Naive thymus-derived CD4-positive, alpha-beta T cell (primary cell): ENCODE measurements around the gene ADAR. TPM values are rescaled to one million over a fixed set of nuclear protein-coding genes. Genes with fewer than 3 reads are reported as not detected.

Source experiments
- ATAC-seq: fragments of 150-1000 bp; cut with Tn5 transposase; 2 replicates; pipeline ENCODE4 v1.10.0; 2021; ENCODE audit warnings: mild to moderate bottlenecking, moderate library complexity
- CTCF ChIA-PET: fragments of 350-600 bp; sonication (Branson Sonifier 250); formaldehyde crosslinking; loops from one replicate; lab custom pipeline; 2021; ENCODE audit warnings: antibody characterized with exemption; lab: Charles Lee
- POLR2A ChIA-PET: fragments of 350-600 bp; sonication (Branson Sonifier 250); formaldehyde crosslinking; loops from one replicate; lab custom pipeline; 2021; ENCODE audit warnings: antibody characterized with exemption, inconsistent platforms; lab: Charles Lee
- DNase-seq, 9 donors: peaks; one replicate each; pipeline versions ENCODE4 v3.0.0 to v3.0.0-alpha.2; 2020 to 2022; ENCODE audit warnings: mixed read lengths in 1 of 9
- H3K27ac ChIP-seq: one replicate; pipeline ENCODE4 v1.7.0; 2013; ENCODE audit warnings: mild to moderate bottlenecking, low read depth, low read length, moderate library complexity
- H3K27me3 ChIP-seq, 2 donors: one replicate each; pipeline ENCODE4 v1.7.0; 2013; ENCODE audit warnings: low read length in 2 of 2, mild to moderate bottlenecking in 2 of 2, moderate library complexity in 2 of 2; ENCODE audit not compliant: control insufficient read depth in 2 of 2, insufficient read depth in 2 of 2
- H3K36me3 ChIP-seq, 3 experiments: 1 replicate in 2 of 3; 2 replicates in 1 of 3; pipeline ENCODE4 v1.7.0; 2013; ENCODE audit warnings: low read length in 3 of 3, mild to moderate bottlenecking in 3 of 3, moderate library complexity in 1 of 3; ENCODE audit not compliant: insufficient read depth in 3 of 3, control insufficient read depth in 2 of 3
- H3K4me1 ChIP-seq, 2 donors: one replicate each; pipeline ENCODE4 v1.7.0; 2013; ENCODE audit warnings: low read length in 2 of 2, mild to moderate bottlenecking in 2 of 2, moderate library complexity in 1 of 2; ENCODE audit not compliant: control insufficient read depth in 2 of 2, insufficient read depth in 2 of 2
- H3K4me3 ChIP-seq: 2 replicates; pipeline ENCODE4 v1.7.0; 2013; ENCODE audit warnings: mild to moderate bottlenecking, low read length
- H3K9me3 ChIP-seq, 3 experiments: 1 replicate in 2 of 3; 2 replicates in 1 of 3; pipeline ENCODE4 v1.7.0; 2013; ENCODE audit warnings: low read length in 3 of 3; ENCODE audit not compliant: control insufficient read depth in 2 of 3
- H3K27ac Mint-ChIP-seq, 9 donors: one replicate each; pipeline ENCODE4 v1.8.0; 2020 to 2022; ENCODE audit warnings: mixed read lengths in 9 of 9, mild to moderate bottlenecking in 8 of 9, moderate library complexity in 5 of 9, inconsistent platforms in 2 of 9
- H3K27me3 Mint-ChIP-seq, 5 donors: one replicate each; pipeline ENCODE4 v1.8.0; 2021 to 2022; ENCODE audit warnings: mixed read lengths in 5 of 5, mild to moderate bottlenecking in 1 of 5
- H3K36me3 Mint-ChIP-seq, 5 donors: one replicate each; pipeline ENCODE4 v1.8.0; 2020 to 2022; ENCODE audit warnings: mixed read lengths in 5 of 5, mild to moderate bottlenecking in 3 of 5, inconsistent platforms in 1 of 5
- H3K4me1 Mint-ChIP-seq, 7 donors: one replicate each; pipeline ENCODE4 v1.8.0; 2020 to 2022; ENCODE audit warnings: mixed read lengths in 7 of 7, mild to moderate bottlenecking in 3 of 7, inconsistent platforms in 1 of 7
- H3K4me3 Mint-ChIP-seq, 10 donors: one replicate each; pipeline ENCODE4 v1.8.0; 2020 to 2022; ENCODE audit warnings: mild to moderate bottlenecking in 10 of 10, mixed read lengths in 10 of 10, moderate library complexity in 6 of 10, inconsistent platforms in 2 of 10
- H3K9me3 Mint-ChIP-seq, 11 donors: one replicate each; pipeline ENCODE4 v1.8.0; 2020 to 2022; ENCODE audit warnings: mixed read lengths in 11 of 11, mild to moderate bottlenecking in 4 of 11, inconsistent platforms in 1 of 11, moderate library complexity in 1 of 11
- intact Hi-C, 2 donors: fragments of 100-400 bp; cut with micrococcal nuclease; formaldehyde crosslinking; loops; one replicate each; pipeline ENCODE4 v1.15.1; 2023
- polyA plus RNA-seq, 2 donors: library from polyadenylated mRNA; unstranded; fragments of 300-500 nt; fragmentation: Illumina TruSeq; gene quantifications; one replicate each; pipeline ENCODE4 v1.2.3, GENCODE V29; 2021
- total RNA-seq, 6 experiments: library from RNA in 5 of 6; stranded (reverse) in 5 of 6; gene quantifications; 1 replicate in 5 of 6; 2 replicates in 1 of 6; pipeline ENCODE4 v1.2.3 and lab custom pipeline; 2021 to 2026

Gene ADAR
- total and polyA plus RNA-seq, 7 experiments from 2014 or later = 101 to 408 (median 220) TPM

- H3K4me3 ChIP-seq = peak overlapping the region; percentile 72
- intact Hi-C loops = loop anchor here (1.0 to 5.0 kb wide), 6 partner anchors 18 to 954 kb away; partner anchors contain the start of genes ADAR (in 2 of the 2), ATP8B2 (in 1 of the 2), EFNA4 (in 1 of the 2) and ILF2 (in 1 of the 2)
- DNase-seq (peak in 4 of 9 donors; percentile 37 to 46 (median 40)), ATAC-seq (peak; percentile 42)
- Mint-ChIP-seq H3K27me3 (peaks cover 0 to 14% (median 0%) of the 10 kb centered on the region in 5 donors), H3K27ac (peak overlapping the region; percentile 98 to 100 (median 99)), H3K4me3 (peak overlapping the region; percentile 85 to 100 (median 94)), H3K36me3 (peaks cover 3 to 21% (median 12%) of the 10 kb centered on the region in 5 donors), H3K9me3 (peaks cover 6 to 21% (median 12%) of the 10 kb centered on the region in 11 donors), H3K4me1 (peaks cover 24 to 62% (median 53%) of the 10 kb centered on the region in 7 donors)
- H3K4me1 ChIP-seq = peaks cover 15 to 24% of the 10 kb centered on the region in 2 donors
- POLR2A ChIA-PET = interaction anchor here (0.8 to 3.3 kb wide), 6 partner anchors 9 to 130 kb away, joined by 4 to 20 read pairs (median 8); partner anchors contain the start of gene ADAR
- H3K36me3 ChIP-seq = peaks cover 0 to 15% (median 3%) of the 10 kb centered on the region in 3 experiments
- peaks cover 0 to 7% (median 0%) of the 10 kb centered on the region in 3 experiments for H3K9me3 ChIP-seq
- H3K27me3 ChIP-seq = no peaks in the 10 kb centered on the region
- H3K27ac ChIP-seq = peak overlapping the region; percentile 99
- CTCF ChIA-PET = interaction anchor here (1.4 to 1.8 kb wide), 2 partner anchors 16 to 67 kb away, joined by 4 to 10 read pairs; no protein-coding TSS in a partner anchor
These were observed 18.7 kb upstream of the ADAR start for GRCh38 chr1:154626456-154627256.

- no peak overlapping the region for H3K4me3 ChIP-seq
- Mint-ChIP-seq H3K4me1 (peaks cover 26 to 70% (median 63%) of the 10 kb centered on the region in 7 donors), H3K27ac (peak overlapping the region in 5 of 9 donors; percentile 16 to 82 (median 28)), H3K36me3 (peaks cover 2 to 19% (median 12%) of the 10 kb centered on the region in 5 donors), H3K4me3 (peak overlapping the region in 9 of 10 donors; percentile 25 to 57 (median 45)), H3K27me3 (peaks cover 0 to 4% (median 0%) of the 10 kb centered on the region in 5 donors), H3K9me3 (peaks cover 6 to 15% (median 11%) of the 10 kb centered on the region in 11 donors)
- no peak overlapping the region for H3K27ac ChIP-seq
- H3K36me3 ChIP-seq = peaks cover 0 to 15% (median 3%) of the 10 kb centered on the region in 3 experiments
- no peak for DNase-seq
- ATAC-seq = no peak
- H3K4me1 ChIP-seq = peaks cover 15 to 26% of the 10 kb centered on the region in 2 donors
- ChIA-PET CTCF (interaction anchor here (1.0 to 1.8 kb wide), 2 partner anchors 21 to 65 kb away, joined by 4 to 10 read pairs; no protein-coding TSS in a partner anchor), POLR2A (interaction anchor here (1.1 to 3.3 kb wide), 4 partner anchors 14 to 20 kb away, joined by 4 to 20 read pairs (median 12); partner anchors contain the start of gene ADAR)
- peaks cover 0 to 7% (median 0%) of the 10 kb centered on the region in 3 experiments for H3K9me3 ChIP-seq
- intact Hi-C loops = loop anchor here (5.0 kb wide), 4 partner anchors 298 to 953 kb away; partner anchors contain the start of genes ATP8B2 (in 1 of the 2), EFNA4 (in 1 of the 2), ILF2 (in 1 of the 2) and UBAP2L (in 1 of the 2)
- no peaks in the 10 kb centered on the region for H3K27me3 ChIP-seq
These were observed 17.0 kb upstream of the ADAR start for GRCh38 chr1:154624746-154625643.

DNA sequence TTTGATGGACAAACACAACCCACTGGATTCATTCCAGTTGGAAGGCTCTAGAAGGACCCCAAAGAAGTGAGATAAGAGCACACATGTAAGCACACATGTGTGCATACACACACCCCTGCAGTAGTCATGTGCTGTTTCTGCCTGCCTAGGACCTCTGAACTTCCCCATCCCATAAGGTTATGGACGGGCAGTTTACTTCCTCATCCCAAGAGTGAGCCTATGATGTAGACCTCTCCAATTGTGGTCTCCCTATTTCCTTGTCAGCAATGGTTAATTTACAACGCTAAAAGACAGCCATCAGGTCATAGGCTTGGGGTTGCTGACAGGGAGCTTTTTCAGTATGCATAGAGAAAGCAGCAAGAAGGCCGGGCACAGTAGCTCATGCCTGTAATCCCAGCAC is 15.4 kb upstream of the ADAR start:
- no peaks in the 10 kb centered on the region for H3K27me3 Mint-ChIP-seq
- POLR2A ChIA-PET = interaction anchor here (0.7 to 1.4 kb wide), 4 partner anchors 12 to 15 kb away, joined by 3 to 8 read pairs (median 4); partner anchors contain the start of gene ADAR
- CTCF ChIA-PET = interaction anchor here (0.5 to 0.6 kb wide), 2 partner anchors 9 to 15 kb away, joined by 3 to 4 read pairs; no protein-coding TSS in a partner anchor
- Histone ChIP-seq H3K9me3 (no peaks in the 10 kb centered on the region), H3K4me3 (no peak overlapping the region), H3K27ac (no peak overlapping the region), H3K4me1 (peaks cover 13 to 26% of the 10 kb centered on the region in 2 donors), H3K36me3 (peaks cover 0 to 15% (median 7%) of the 10 kb centered on the region in 3 experiments), H3K27me3 (no peaks in the 10 kb centered on the region)
- peaks cover 0 to 16% (median 3%) of the 10 kb centered on the region in 5 donors for H3K36me3 Mint-ChIP-seq
- peaks cover 31 to 77% (median 69%) of the 10 kb centered on the region in 7 donors for H3K4me1 Mint-ChIP-seq
- H3K9me3 Mint-ChIP-seq = peaks cover 0 to 3% (median 0%) of the 10 kb centered on the region in 11 donors
- no peak for DNase-seq
- peak overlapping the region in 2 of 10 donors; percentile 6 to 17 for H3K4me3 Mint-ChIP-seq
- intact Hi-C loops = no loop called here
- peak; percentile 30 for ATAC-seq
- H3K27ac Mint-ChIP-seq = peak overlapping the region in 3 of 9 donors; percentile 5 to 80 (median 6)

GRCh38 chr1:154622503-154623039 is 14.6 kb upstream of the ADAR start:
- Mint-ChIP-seq H3K4me1 (peaks cover 30 to 75% (median 67%) of the 10 kb centered on the region in 7 donors), H3K4me3 (peak overlapping the region in 2 of 10 donors; percentile 5 to 49), H3K36me3 (peaks cover 0 to 17% (median 3%) of the 10 kb centered on the region in 5 donors), H3K27ac (peak overlapping the region in 6 of 9 donors; percentile 6 to 82 (median 60)), H3K9me3 (no peaks in the 10 kb centered on the region), H3K27me3 (no peaks in the 10 kb centered on the region)
- ChIA-PET CTCF (interaction anchor here (0.5 kb wide), 1 partner anchor 14 kb away, joined by 3 read pairs; no protein-coding TSS in a partner anchor), POLR2A (interaction anchor here (0.5 to 1.4 kb wide), 4 partner anchors 11 to 520 kb away, joined by 3 to 4 read pairs (median 3); partner anchors contain the start of gene ADAR)
- intact Hi-C loops = no loop called here
- H3K4me1 ChIP-seq = peaks cover 9 to 26% of the 10 kb centered on the region in 2 donors
- no peaks in the 10 kb centered on the region for H3K27me3 ChIP-seq
- H3K4me3 ChIP-seq = no peak overlapping the region
- no peak for DNase-seq
- ATAC-seq = no peak
- peaks cover 0 to 13% (median 7%) of the 10 kb centered on the region in 3 experiments for H3K36me3 ChIP-seq
- peak overlapping the region; percentile 43 for H3K27ac ChIP-seq
- H3K9me3 ChIP-seq = no peaks in the 10 kb centered on the region

- peak overlapping the region in 6 of 10 donors; percentile 13 to 54 (median 34) for H3K4me3 Mint-ChIP-seq
- ChIA-PET POLR2A (interaction anchor here (1.3 to 1.4 kb wide), 2 partner anchors 12 to 13 kb away, joined by 3 to 4 read pairs; partner anchors contain the start of gene ADAR), CTCF (no interaction called here)
- Histone ChIP-seq H3K4me3 (no peak overlapping the region), H3K36me3 (peaks cover 0 to 8% (median 7%) of the 10 kb centered on the region in 3 experiments), H3K9me3 (no peaks in the 10 kb centered on the region), H3K4me1 (peaks cover 6 to 27% of the 10 kb centered on the region in 2 donors), H3K27me3 (no peaks in the 10 kb centered on the region), H3K27ac (peak overlapping the region; percentile 43)
- ATAC-seq (peak; percentile 12), DNase-seq (no peak)
- H3K27ac Mint-ChIP-seq = peak overlapping the region in 8 of 9 donors; percentile 31 to 82 (median 80)
- H3K36me3 Mint-ChIP-seq = peaks cover 0 to 16% (median 3%) of the 10 kb centered on the region in 5 donors
- H3K27me3 Mint-ChIP-seq = no peaks in the 10 kb centered on the region
- intact Hi-C loops = no loop called here
- peaks cover 28 to 77% (median 64%) of the 10 kb centered on the region in 7 donors for H3K4me1 Mint-ChIP-seq
- no peaks in the 10 kb centered on the region for H3K9me3 Mint-ChIP-seq
These were observed 13.9 kb upstream of the ADAR start for GRCh38 chr1:154621875-154622274.
